NCI-H1436 treated with DMSO at 0.1 percent for 48 hours (cell line): Measurements from ENCODE around the gene TRIAP1.

ENCODE experiments used
- DNase-seq: peaks from one replicate; lab custom pipeline; 2025; lab: John Stamatoyannopoulos, UW

TRIAP1 gene

GRCh38 chr12:120429368-120429767, 16.8 kb downstream of the TRIAP1 start:
- DNase-seq = no peak

GRCh38 chr12:120428597-120429229, 17.5 kb downstream of the TRIAP1 start:
- DNase-seq = no peak

GRCh38 chr12:120425797-120426196, 20.4 kb downstream of the TRIAP1 start:
- no peak for DNase-seq

GRCh38 chr12:120422892-120423456, 23.2 kb downstream of the TRIAP1 start:
- DNase-seq = no peak

GRCh38 chr12:120421701-120422100, 24.5 kb downstream of the TRIAP1 start:
- no peak for DNase-seq

GRCh38 chr12:120417917-120418580, 28.1 kb downstream of the TRIAP1 start:
- DNase-seq = no peak

- DNase-seq = no peak
Observed at GRCh38 chr12:120416490-120417216, 29.5 kb downstream of the TRIAP1 start.

- no peak for DNase-seq
Observed at GRCh38 chr12:120413901-120414695, 32.1 kb downstream of the TRIAP1 start.

GRCh38 chr12:120412421-120412820, 33.8 kb downstream of the TRIAP1 start:
- DNase-seq = no peak

- DNase-seq = no peak
Observed at GRCh38 chr12:120408771-120409170, 37.4 kb downstream of the TRIAP1 start.

- DNase-seq = no peak
Observed at GRCh38 chr12:120406553-120406952, 39.6 kb downstream of the TRIAP1 start.

- no peak for DNase-seq
Observed at GRCh38 chr12:120406069-120406468, 40.1 kb downstream of the TRIAP1 start.

- no peak for DNase-seq
Observed at GRCh38 chr12:120404271-120404670, 41.9 kb downstream of the TRIAP1 start.

- no peak for DNase-seq
Observed at GRCh38 chr12:120403869-120404268, 42.3 kb downstream of the TRIAP1 start.

GRCh38 chr12:120402217-120402616, 44.0 kb downstream of the TRIAP1 start:
- DNase-seq = no peak

- no peak for DNase-seq
Observed at GRCh38 chr12:120399531-120399930, 46.7 kb downstream of the TRIAP1 start.

GRCh38 chr12:120397824-120398540, 48.2 kb downstream of the TRIAP1 start:
- DNase-seq = no peak

- no peak for DNase-seq
Observed at GRCh38 chr12:120394483-120395367, 51.5 kb downstream of the TRIAP1 start.
